Naive thymus-derived CD4-positive, alpha-beta T cell (primary cell): ENCODE data around the gene BPIFB4. TPM values are rescaled to one million over a fixed set of nuclear protein-coding genes. Genes with fewer than 3 reads are reported as not detected.

Experiments
- ATAC-seq: fragments of 150-1000 bp; cut with Tn5 transposase; 2 replicates; pipeline ENCODE4 v1.10.0; 2021; ENCODE audit warnings: mild to moderate bottlenecking, moderate library complexity
- CTCF ChIA-PET: fragments of 350-600 bp; sonication (Branson Sonifier 250); formaldehyde crosslinking; loops from one replicate; lab custom pipeline; 2021; ENCODE audit warnings: antibody characterized with exemption; lab: Charles Lee
- POLR2A ChIA-PET: fragments of 350-600 bp; sonication (Branson Sonifier 250); formaldehyde crosslinking; loops from one replicate; lab custom pipeline; 2021; ENCODE audit warnings: antibody characterized with exemption, inconsistent platforms; lab: Charles Lee
- DNase-seq, 9 donors: peaks; one replicate each; pipeline versions ENCODE4 v3.0.0 to v3.0.0-alpha.2; 2020 to 2022; ENCODE audit warnings: mixed read lengths in 1 of 9
- H3K27ac ChIP-seq: one replicate; pipeline ENCODE4 v1.7.0; 2013; ENCODE audit warnings: mild to moderate bottlenecking, low read depth, low read length, moderate library complexity
- H3K27me3 ChIP-seq, 2 donors: one replicate each; pipeline ENCODE4 v1.7.0; 2013; ENCODE audit warnings: low read length in 2 of 2, mild to moderate bottlenecking in 2 of 2, moderate library complexity in 2 of 2; ENCODE audit not compliant: control insufficient read depth in 2 of 2, insufficient read depth in 2 of 2
- H3K36me3 ChIP-seq, 3 experiments: 1 replicate in 2 of 3; 2 replicates in 1 of 3; pipeline ENCODE4 v1.7.0; 2013; ENCODE audit warnings: low read length in 3 of 3, mild to moderate bottlenecking in 3 of 3, moderate library complexity in 1 of 3; ENCODE audit not compliant: insufficient read depth in 3 of 3, control insufficient read depth in 2 of 3
- H3K4me1 ChIP-seq, 2 donors: one replicate each; pipeline ENCODE4 v1.7.0; 2013; ENCODE audit warnings: low read length in 2 of 2, mild to moderate bottlenecking in 2 of 2, moderate library complexity in 1 of 2; ENCODE audit not compliant: control insufficient read depth in 2 of 2, insufficient read depth in 2 of 2
- H3K4me3 ChIP-seq: 2 replicates; pipeline ENCODE4 v1.7.0; 2013; ENCODE audit warnings: mild to moderate bottlenecking, low read length
- H3K9me3 ChIP-seq, 3 experiments: 1 replicate in 2 of 3; 2 replicates in 1 of 3; pipeline ENCODE4 v1.7.0; 2013; ENCODE audit warnings: low read length in 3 of 3; ENCODE audit not compliant: control insufficient read depth in 2 of 3
- H3K27ac Mint-ChIP-seq, 9 donors: one replicate each; pipeline ENCODE4 v1.8.0; 2020 to 2022; ENCODE audit warnings: mixed read lengths in 9 of 9, mild to moderate bottlenecking in 8 of 9, moderate library complexity in 5 of 9, inconsistent platforms in 2 of 9
- H3K27me3 Mint-ChIP-seq, 5 donors: one replicate each; pipeline ENCODE4 v1.8.0; 2021 to 2022; ENCODE audit warnings: mixed read lengths in 5 of 5, mild to moderate bottlenecking in 1 of 5
- H3K36me3 Mint-ChIP-seq, 5 donors: one replicate each; pipeline ENCODE4 v1.8.0; 2020 to 2022; ENCODE audit warnings: mixed read lengths in 5 of 5, mild to moderate bottlenecking in 3 of 5, inconsistent platforms in 1 of 5
- H3K4me1 Mint-ChIP-seq, 7 donors: one replicate each; pipeline ENCODE4 v1.8.0; 2020 to 2022; ENCODE audit warnings: mixed read lengths in 7 of 7, mild to moderate bottlenecking in 3 of 7, inconsistent platforms in 1 of 7
- H3K4me3 Mint-ChIP-seq, 10 donors: one replicate each; pipeline ENCODE4 v1.8.0; 2020 to 2022; ENCODE audit warnings: mild to moderate bottlenecking in 10 of 10, mixed read lengths in 10 of 10, moderate library complexity in 6 of 10, inconsistent platforms in 2 of 10
- H3K9me3 Mint-ChIP-seq, 11 donors: one replicate each; pipeline ENCODE4 v1.8.0; 2020 to 2022; ENCODE audit warnings: mixed read lengths in 11 of 11, mild to moderate bottlenecking in 4 of 11, inconsistent platforms in 1 of 11, moderate library complexity in 1 of 11
- intact Hi-C, 2 donors: fragments of 100-400 bp; cut with micrococcal nuclease; formaldehyde crosslinking; loops; one replicate each; pipeline ENCODE4 v1.15.1; 2023
- polyA plus RNA-seq, 2 donors: library from polyadenylated mRNA; unstranded; fragments of 300-500 nt; fragmentation: Illumina TruSeq; gene quantifications; one replicate each; pipeline ENCODE4 v1.2.3, GENCODE V29; 2021
- total RNA-seq, 6 experiments: library from RNA in 5 of 6; stranded (reverse) in 5 of 6; gene quantifications; 1 replicate in 5 of 6; 2 replicates in 1 of 6; pipeline ENCODE4 v1.2.3 and lab custom pipeline; 2021 to 2026

Gene BPIFB4
- total and polyA plus RNA-seq, 7 experiments from 2014 or later, result not detected

GRCh38 chr20:33071198-33071597, 8.2 kb upstream of the BPIFB4 start:
- H3K27ac ChIP-seq, result no peak overlapping the region
- H3K36me3 ChIP-seq, result no peaks in the 10 kb centered on the region
- no peaks in the 10 kb centered on the region for H3K9me3 ChIP-seq
- peaks cover 0 to 5% of the 10 kb centered on the region in 2 donors for H3K4me1 ChIP-seq
- H3K4me3 Mint-ChIP-seq, result no peak overlapping the region
- H3K27me3 ChIP-seq, result no peaks in the 10 kb centered on the region
- intact Hi-C loops, result no loop called here
- peaks cover 0 to 3% (median 0%) of the 10 kb centered on the region in 11 donors for H3K9me3 Mint-ChIP-seq
- peaks cover 0 to 3% (median 0%) of the 10 kb centered on the region in 5 donors for H3K27me3 Mint-ChIP-seq
- peaks cover 0 to 38% (median 27%) of the 10 kb centered on the region in 7 donors for H3K4me1 Mint-ChIP-seq
- H3K4me3 ChIP-seq, result no peak overlapping the region
- no peaks in the 10 kb centered on the region for H3K36me3 Mint-ChIP-seq
- DNase-seq, result no peak
- no peak for ATAC-seq
- POLR2A ChIA-PET, result no interaction called here
- peak overlapping the region in 2 of 9 donors; percentile 24 to 27 for H3K27ac Mint-ChIP-seq
- CTCF ChIA-PET, result interaction anchor here (1.3 kb wide), 1 partner anchor 149 kb away, joined by 4 read pairs; no protein-coding TSS in a partner anchor

GRCh38 chr20:33072362-33072761, 7.1 kb upstream of the BPIFB4 start:
- peaks cover 0 to 3% (median 0%) of the 10 kb centered on the region in 11 donors for H3K9me3 Mint-ChIP-seq
- H3K4me1 ChIP-seq, result peaks cover 0 to 5% of the 10 kb centered on the region in 2 donors
- DNase-seq (no peak), ATAC-seq (no peak)
- no peaks in the 10 kb centered on the region for H3K36me3 ChIP-seq
- H3K27ac Mint-ChIP-seq, result no peak overlapping the region
- ChIA-PET POLR2A (no interaction called here), CTCF (interaction anchor here (1.3 kb wide), 1 partner anchor 150 kb away, joined by 4 read pairs; no protein-coding TSS in a partner anchor)
- H3K27me3 Mint-ChIP-seq, result peaks cover 0 to 3% (median 0%) of the 10 kb centered on the region in 5 donors
- H3K4me3 ChIP-seq, result no peak overlapping the region
- no peaks in the 10 kb centered on the region for H3K9me3 ChIP-seq
- intact Hi-C loops, result no loop called here
- H3K27me3 ChIP-seq, result no peaks in the 10 kb centered on the region
- H3K4me3 Mint-ChIP-seq, result no peak overlapping the region
- peaks cover 0 to 36% (median 27%) of the 10 kb centered on the region in 7 donors for H3K4me1 Mint-ChIP-seq
- H3K36me3 Mint-ChIP-seq, result no peaks in the 10 kb centered on the region
- no peak overlapping the region for H3K27ac ChIP-seq

GRCh38 chr20:33072813-33073212, 6.6 kb upstream of the BPIFB4 start:
- POLR2A ChIA-PET, result no interaction called here
- no peaks in the 10 kb centered on the region for H3K36me3 ChIP-seq
- H3K9me3 Mint-ChIP-seq, result peaks cover 0 to 3% (median 0%) of the 10 kb centered on the region in 11 donors

GRCh38 chr20:33074675-33075074, 4.8 kb upstream of the BPIFB4 start:
- no peaks in the 10 kb centered on the region for H3K36me3 ChIP-seq
- peaks cover 0 to 28% (median 11%) of the 10 kb centered on the region in 7 donors for H3K4me1 Mint-ChIP-seq
- no peaks in the 10 kb centered on the region for H3K4me1 ChIP-seq
- no peaks in the 10 kb centered on the region for H3K36me3 Mint-ChIP-seq
- H3K27ac Mint-ChIP-seq, result peak overlapping the region in 1 of 9 donors; percentile 13
- ATAC-seq (no peak), DNase-seq (no peak)
- peaks cover 0 to 3% (median 0%) of the 10 kb centered on the region in 11 donors for H3K9me3 Mint-ChIP-seq
- H3K4me3 Mint-ChIP-seq, result no peak overlapping the region
- POLR2A ChIA-PET, result interaction anchor here (0.7 kb wide), 1 partner anchor 42 kb away, joined by 3 read pairs; no protein-coding TSS in a partner anchor
- CTCF ChIA-PET, result no interaction called here
- peaks cover 0 to 3% (median 0%) of the 10 kb centered on the region in 5 donors for H3K27me3 Mint-ChIP-seq
- H3K9me3 ChIP-seq, result no peaks in the 10 kb centered on the region
- no peak overlapping the region for H3K4me3 ChIP-seq
- no peak overlapping the region for H3K27ac ChIP-seq
- no peaks in the 10 kb centered on the region for H3K27me3 ChIP-seq
- intact Hi-C loops, result no loop called here

More at GRCh38 chr20:33072813-33073212, 6.6 kb upstream of the BPIFB4 start:
- no peak overlapping the region for H3K4me3 Mint-ChIP-seq
- Histone ChIP-seq H3K4me1 (peaks cover 0 to 5% of the 10 kb centered on the region in 2 donors), H3K27ac (no peak overlapping the region), H3K9me3 (no peaks in the 10 kb centered on the region), H3K27me3 (no peaks in the 10 kb centered on the region), H3K4me3 (no peak overlapping the region)
- no peaks in the 10 kb centered on the region for H3K36me3 Mint-ChIP-seq
- H3K4me1 Mint-ChIP-seq, result peaks cover 0 to 34% (median 23%) of the 10 kb centered on the region in 7 donors
- CTCF ChIA-PET, result interaction anchor here (1.3 kb wide), 1 partner anchor 151 kb away, joined by 4 read pairs; no protein-coding TSS in a partner anchor
- peaks cover 0 to 3% (median 0%) of the 10 kb centered on the region in 5 donors for H3K27me3 Mint-ChIP-seq
- H3K27ac Mint-ChIP-seq, result no peak overlapping the region
- DNase-seq (no peak), ATAC-seq (no peak)
- intact Hi-C loops, result no loop called here

- POLR2A ChIA-PET, result no interaction called here
- Histone ChIP-seq H3K27me3 (no peaks in the 10 kb centered on the region), H3K4me3 (no peak overlapping the region), H3K36me3 (no peaks in the 10 kb centered on the region), H3K4me1 (no peaks in the 10 kb centered on the region), H3K27ac (no peak overlapping the region), H3K9me3 (no peaks in the 10 kb centered on the region)
- CTCF ChIA-PET, result interaction anchor here (1.3 kb wide), 1 partner anchor 285 kb away, joined by 3 read pairs; no protein-coding TSS in a partner anchor
- no peak overlapping the region for H3K4me3 Mint-ChIP-seq
- H3K36me3 Mint-ChIP-seq, result no peaks in the 10 kb centered on the region
- peaks cover 0 to 3% (median 0%) of the 10 kb centered on the region in 5 donors for H3K27me3 Mint-ChIP-seq
- H3K27ac Mint-ChIP-seq, result peak overlapping the region in 1 of 9 donors; percentile 63
- ATAC-seq, result no peak
- intact Hi-C loops, result no loop called here
- peaks cover 0 to 3% (median 0%) of the 10 kb centered on the region in 11 donors for H3K9me3 Mint-ChIP-seq
- peaks cover 0 to 23% (median 11%) of the 10 kb centered on the region in 7 donors for H3K4me1 Mint-ChIP-seq
- DNase-seq, result no peak
Observed at GRCh38 chr20:33075281-33075680, 4.2 kb upstream of the BPIFB4 start.

GRCh38 chr20:33076662-33077372, 2.6 kb upstream of the BPIFB4 start:
- Mint-ChIP-seq H3K4me1 (peaks cover 0 to 22% (median 11%) of the 10 kb centered on the region in 7 donors), H3K4me3 (no peak overlapping the region), H3K36me3 (no peaks in the 10 kb centered on the region), H3K9me3 (peaks cover 0 to 9% (median 0%) of the 10 kb centered on the region in 11 donors), H3K27me3 (peaks cover 0 to 7% (median 0%) of the 10 kb centered on the region in 5 donors), H3K27ac (no peak overlapping the region)
- POLR2A ChIA-PET, result no interaction called here
- Histone ChIP-seq H3K4me3 (no peak overlapping the region), H3K27ac (no peak overlapping the region), H3K4me1 (no peaks in the 10 kb centered on the region), H3K36me3 (no peaks in the 10 kb centered on the region), H3K9me3 (no peaks in the 10 kb centered on the region), H3K27me3 (no peaks in the 10 kb centered on the region)
- ATAC-seq (no peak), DNase-seq (peak in 5 of 9 donors; percentile 13 to 51 (median 33))
- intact Hi-C loops, result loop anchor here in 1 of 2 donors (1.0 kb wide), 1 partner anchor 175 kb away; no protein-coding TSS in a partner anchor
- CTCF ChIA-PET, result interaction anchor here (1.3 kb wide), 1 partner anchor 287 kb away, joined by 3 read pairs; no protein-coding TSS in a partner anchor
